Endodermal cell (in vitro differentiated cells): ENCODE results near the gene ATAD3A. TPM values are rescaled to one million over a fixed set of nuclear protein-coding genes. Genes with fewer than 3 reads are reported as not detected.
"Not testable (repeated sequence)": the region's sequence is repeated elsewhere in the genome, so short reads cannot be mapped to it uniquely, and the experiment has no call there.

Experiments used
- DNase-seq: peaks from one replicate; pipeline ENCODE4 v3.0.0-alpha.2; 2017
- H3K27ac ChIP-seq: 2 replicates; pipeline ENCODE4 v1.5.1; 2013; ENCODE audit warnings: mild to moderate bottlenecking, low read depth, low read length, moderate library complexity
- H3K27me3 ChIP-seq: 2 replicates; pipeline ENCODE4 v1.6.1; 2013; ENCODE audit warnings: mild to moderate bottlenecking, low read length, moderate library complexity; ENCODE audit not compliant: insufficient read depth, control insufficient read depth, poor library complexity, severe bottlenecking
- H3K36me3 ChIP-seq: 2 replicates; pipeline ENCODE4 v1.7.0; 2013; ENCODE audit warnings: mild to moderate bottlenecking, low read length, moderate library complexity; ENCODE audit not compliant: control insufficient read depth, insufficient read depth
- H3K4me1 ChIP-seq: one replicate; pipeline ENCODE4 v1.7.0; 2013; ENCODE audit warnings: low read length; ENCODE audit not compliant: control insufficient read depth, insufficient read depth
- H3K4me3 ChIP-seq: 2 replicates; pipeline ENCODE4 v1.5.1; 2013; ENCODE audit warnings: mild to moderate bottlenecking, low read length, moderate library complexity
- H3K9ac ChIP-seq: 2 replicates; pipeline ENCODE4 v1.6.1; 2013; ENCODE audit warnings: mild to moderate bottlenecking, low read length, moderate library complexity; ENCODE audit not compliant: poor library complexity, severe bottlenecking; ENCODE audit errors: extremely low read depth
- H3K9me3 ChIP-seq: 2 replicates; pipeline ENCODE4 v1.6.1; 2013; ENCODE audit warnings: mild to moderate bottlenecking, low read length, moderate library complexity; ENCODE audit not compliant: control insufficient read depth
- H3K27ac Mint-ChIP-seq: 2 replicates; pipeline ENCODE4 v1.8.0; 2020; ENCODE audit warnings: mixed read lengths
- H3K27me3 Mint-ChIP-seq: 2 replicates; pipeline ENCODE4 v1.8.0; 2021; ENCODE audit warnings: mild to moderate bottlenecking, mixed read lengths; ENCODE audit not compliant: insufficient read depth
- H3K36me3 Mint-ChIP-seq: 2 replicates; pipeline ENCODE4 v1.8.0; 2020; ENCODE audit warnings: low read depth, mixed read lengths
- H3K4me1 Mint-ChIP-seq: 2 replicates; pipeline ENCODE4 v1.8.0; 2020; ENCODE audit warnings: mixed read lengths
- H3K4me3 Mint-ChIP-seq: 2 replicates; pipeline ENCODE4 v1.8.0; 2020; ENCODE audit warnings: mild to moderate bottlenecking, moderate library complexity, mixed read lengths
- H3K9me3 Mint-ChIP-seq: 2 replicates; pipeline ENCODE4 v1.8.0; 2020; ENCODE audit warnings: mild to moderate bottlenecking, mixed read lengths
- WGBS, 2 experiments: methylation state at CpG; one replicate each; pipeline versions ENCODE4 v1.1.5 to v1.1.7; 2013; ENCODE audit warnings: missing lambda C conversion rate in 2 of 2, mixed read lengths in 1 of 2; ENCODE audit not compliant: insufficient coverage in 1 of 2, insufficient read length in 1 of 2; 5-methylcytosine and 5-hydroxymethylcytosine counted together
- total RNA-seq, 2 donors: library from RNA; stranded (reverse); fragmentation: NEBNext Ultra II Directional in 1 of 2; extraction: Animal tissue kit (Norgen Biotek cat#: 25700) in 1 of 2; gene quantifications; 2 replicates in 1 of 2; 3 replicates in 1 of 2; pipeline ENCODE4 v1.2.1, GENCODE V29; 2021
- TF ChIP-seq, protein P1 (sequence below): fragments of 200-600 bp; sonication (generic); conservative IDR thresholded peaks from 2 replicates; pipeline ENCODE4 v1.5.0; 2021; ENCODE audit warnings: antibody characterized with exemption, mild to moderate bottlenecking

Gene ATAD3A
- total RNA-seq, 2 donors from 2014 or later = 42.8 to 47.6 TPM

DNA sequence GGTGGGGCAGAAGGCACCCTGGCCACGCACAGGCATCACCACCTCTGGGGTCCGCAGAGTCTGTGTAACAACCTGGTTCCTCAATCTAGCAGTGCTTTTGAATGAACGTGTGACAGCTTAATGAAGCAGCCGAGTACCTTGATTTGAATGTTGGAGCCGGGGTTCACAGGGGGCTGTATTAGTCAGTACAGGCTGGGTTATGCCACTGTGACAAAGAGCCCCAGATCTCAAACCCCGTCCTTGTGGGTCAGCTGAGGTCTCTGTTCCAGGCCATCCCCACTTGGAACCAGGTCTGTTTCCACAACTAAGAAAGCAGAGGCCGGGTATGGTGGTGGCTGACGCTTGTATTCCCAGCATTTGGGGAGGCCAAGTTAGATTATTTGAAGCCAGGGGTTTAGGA, 18.0 kb downstream of the ATAD3A start:
- 94 to 95% methylated on average over 5 to 8 of the region's 8 CpGs for WGBS, 2 experiments
- H3K36me3 ChIP-seq = peaks cover 16% of the 10 kb centered on the region
- no peaks in the 10 kb centered on the region for H3K4me1 Mint-ChIP-seq
- H3K27ac Mint-ChIP-seq = no peak overlapping the region
- H3K9me3 ChIP-seq = peaks cover 13% of the 10 kb centered on the region
- H3K27me3 Mint-ChIP-seq = no peaks in the 10 kb centered on the region
- no peak overlapping the region for H3K4me3 ChIP-seq
- H3K27ac ChIP-seq = no peak overlapping the region
- H3K36me3 Mint-ChIP-seq = peaks cover 42% of the 10 kb centered on the region
- H3K4me1 ChIP-seq = no peaks in the 10 kb centered on the region
- no peaks in the 10 kb centered on the region for H3K27me3 ChIP-seq
- H3K4me3 Mint-ChIP-seq = no peak overlapping the region
- TF ChIP-seq, protein P1, sequence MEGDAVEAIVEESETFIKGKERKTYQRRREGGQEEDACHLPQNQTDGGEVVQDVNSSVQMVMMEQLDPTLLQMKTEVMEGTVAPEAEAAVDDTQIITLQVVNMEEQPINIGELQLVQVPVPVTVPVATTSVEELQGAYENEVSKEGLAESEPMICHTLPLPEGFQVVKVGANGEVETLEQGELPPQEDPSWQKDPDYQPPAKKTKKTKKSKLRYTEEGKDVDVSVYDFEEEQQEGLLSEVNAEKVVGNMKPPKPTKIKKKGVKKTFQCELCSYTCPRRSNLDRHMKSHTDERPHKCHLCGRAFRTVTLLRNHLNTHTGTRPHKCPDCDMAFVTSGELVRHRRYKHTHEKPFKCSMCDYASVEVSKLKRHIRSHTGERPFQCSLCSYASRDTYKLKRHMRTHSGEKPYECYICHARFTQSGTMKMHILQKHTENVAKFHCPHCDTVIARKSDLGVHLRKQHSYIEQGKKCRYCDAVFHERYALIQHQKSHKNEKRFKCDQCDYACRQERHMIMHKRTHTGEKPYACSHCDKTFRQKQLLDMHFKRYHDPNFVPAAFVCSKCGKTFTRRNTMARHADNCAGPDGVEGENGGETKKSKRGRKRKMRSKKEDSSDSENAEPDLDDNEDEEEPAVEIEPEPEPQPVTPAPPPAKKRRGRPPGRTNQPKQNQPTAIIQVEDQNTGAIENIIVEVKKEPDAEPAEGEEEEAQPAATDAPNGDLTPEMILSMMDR = no peak
- H3K9me3 Mint-ChIP-seq = peaks cover 13% of the 10 kb centered on the region
- DNase-seq = no peak
- no peak overlapping the region for H3K9ac ChIP-seq

DNA sequence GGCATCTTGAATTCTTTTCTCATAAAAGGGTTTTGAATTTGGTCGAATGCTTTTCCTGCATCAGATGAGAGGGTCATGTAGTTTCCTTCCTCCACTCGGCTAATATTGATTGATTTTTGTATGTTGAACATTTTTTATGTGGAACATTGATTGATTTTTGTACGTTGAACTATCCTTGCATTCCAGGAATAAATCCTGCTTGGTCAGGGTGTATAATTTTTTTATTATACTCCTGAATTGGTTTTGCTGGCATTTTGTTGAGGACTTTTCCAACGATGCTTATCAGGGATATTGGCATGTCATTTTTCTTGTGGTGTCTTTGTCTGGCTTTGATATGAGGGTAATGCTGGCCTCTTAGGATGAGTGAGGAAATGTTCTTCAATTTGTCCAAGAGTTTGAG, 20.0 kb downstream of the ATAD3A start:
- Histone ChIP-seq H3K4me1 (no peaks in the 10 kb centered on the region), H3K9ac (no peak overlapping the region), H3K27ac (no peak overlapping the region), H3K27me3 (no peaks in the 10 kb centered on the region), H3K4me3 (no peak overlapping the region), H3K36me3 (peaks cover 16% of the 10 kb centered on the region), H3K9me3 (peaks cover 13% of the 10 kb centered on the region)
- Mint-ChIP-seq H3K4me3 (no peak overlapping the region), H3K36me3 (peaks cover 39% of the 10 kb centered on the region), H3K4me1 (no peaks in the 10 kb centered on the region), H3K27ac (no peak overlapping the region), H3K27me3 (no peaks in the 10 kb centered on the region), H3K9me3 (peaks cover 13% of the 10 kb centered on the region)
- TF ChIP-seq, protein P1 = no peak
- DNase-seq = no peak
- 89 to 94% methylated on average over 4 of the region's 4 CpGs for WGBS, 2 experiments

GRCh38 chr1:1533176-1533893, 21.4 kb downstream of the ATAD3A start:
- not testable (repeated sequence) for H3K4me3 ChIP-seq, H3K27me3 ChIP-seq, DNase-seq, H3K9ac ChIP-seq, H3K4me3 Mint-ChIP-seq, H3K27me3 Mint-ChIP-seq, H3K4me1 ChIP-seq, H3K4me1 Mint-ChIP-seq, H3K27ac ChIP-seq, H3K27ac Mint-ChIP-seq
- Histone ChIP-seq H3K9me3 (peaks cover 13% of the 10 kb centered on the region), H3K36me3 (peaks cover 23% of the 10 kb centered on the region)
- WGBS, 2 experiments = 93 to 100% methylated on average over 4 to 19 of the region's 22 CpGs
- peaks cover 13% of the 10 kb centered on the region for H3K9me3 Mint-ChIP-seq
- H3K36me3 Mint-ChIP-seq = peaks cover 32% of the 10 kb centered on the region

- H3K4me1 Mint-ChIP-seq = not testable (repeated sequence)
Observed at GRCh38 chr1:1533894-1534291, 21.9 kb downstream of the ATAD3A start.

More at GRCh38 chr1:1533894-1534291, 21.9 kb downstream of the ATAD3A start:
- WGBS, 2 experiments = 92 to 100% methylated on average over 7 to 18 of the region's 18 CpGs
- H3K4me3 ChIP-seq, H3K9ac ChIP-seq, DNase-seq, H3K27ac Mint-ChIP-seq, H3K4me3 Mint-ChIP-seq, H3K27me3 Mint-ChIP-seq, H3K27ac ChIP-seq, H3K27me3 ChIP-seq, H3K4me1 ChIP-seq: not testable (repeated sequence)
- peaks cover 28% of the 10 kb centered on the region for H3K36me3 Mint-ChIP-seq
- H3K9me3 Mint-ChIP-seq = peaks cover 13% of the 10 kb centered on the region
- Histone ChIP-seq H3K9me3 (peaks cover 13% of the 10 kb centered on the region), H3K36me3 (peaks cover 23% of the 10 kb centered on the region)
